Stimulated activated effector memory CD8-positive, alpha-beta T cell treated with anti-CD3 and anti-CD28 coated beads, Interleukin-12 subunit alpha, Interleukin-12 subunit beta, amount 100 ng/mL, for 72 hours (primary cell): Measurements from ENCODE around the gene NBPF3.
"Not testable (repeated sequence)": the region's sequence is repeated elsewhere in the genome, so short reads cannot be mapped to it uniquely, and the experiment has no call there.

Experiments
- ATAC-seq: fragments of 150-1000 bp; cut with Tn5 transposase; 2 replicates; pipeline ENCODE4 v1.10.0; 2021
- DNase-seq, 2 donors: peaks; one replicate each; pipeline ENCODE4 v3.0.0; 2021 to 2022; ENCODE audit warnings: low spot score in 2 of 2
- H3K27ac Mint-ChIP-seq: one replicate; pipeline ENCODE4 v1.8.0; 2022; ENCODE audit warnings: mild to moderate bottlenecking, mixed read lengths
- H3K36me3 Mint-ChIP-seq: one replicate; pipeline ENCODE4 v1.8.0; 2022; ENCODE audit warnings: mild to moderate bottlenecking, mixed read lengths
- H3K4me1 Mint-ChIP-seq: one replicate; pipeline ENCODE4 v1.8.0; 2022; ENCODE audit warnings: mixed read lengths
- H3K4me3 Mint-ChIP-seq: one replicate; pipeline ENCODE4 v1.8.0; 2022; ENCODE audit warnings: mild to moderate bottlenecking, mixed read lengths
- H3K9me3 Mint-ChIP-seq: one replicate; pipeline ENCODE4 v1.8.0; 2022; ENCODE audit warnings: mixed read lengths

The NBPF3 gene

DNA sequence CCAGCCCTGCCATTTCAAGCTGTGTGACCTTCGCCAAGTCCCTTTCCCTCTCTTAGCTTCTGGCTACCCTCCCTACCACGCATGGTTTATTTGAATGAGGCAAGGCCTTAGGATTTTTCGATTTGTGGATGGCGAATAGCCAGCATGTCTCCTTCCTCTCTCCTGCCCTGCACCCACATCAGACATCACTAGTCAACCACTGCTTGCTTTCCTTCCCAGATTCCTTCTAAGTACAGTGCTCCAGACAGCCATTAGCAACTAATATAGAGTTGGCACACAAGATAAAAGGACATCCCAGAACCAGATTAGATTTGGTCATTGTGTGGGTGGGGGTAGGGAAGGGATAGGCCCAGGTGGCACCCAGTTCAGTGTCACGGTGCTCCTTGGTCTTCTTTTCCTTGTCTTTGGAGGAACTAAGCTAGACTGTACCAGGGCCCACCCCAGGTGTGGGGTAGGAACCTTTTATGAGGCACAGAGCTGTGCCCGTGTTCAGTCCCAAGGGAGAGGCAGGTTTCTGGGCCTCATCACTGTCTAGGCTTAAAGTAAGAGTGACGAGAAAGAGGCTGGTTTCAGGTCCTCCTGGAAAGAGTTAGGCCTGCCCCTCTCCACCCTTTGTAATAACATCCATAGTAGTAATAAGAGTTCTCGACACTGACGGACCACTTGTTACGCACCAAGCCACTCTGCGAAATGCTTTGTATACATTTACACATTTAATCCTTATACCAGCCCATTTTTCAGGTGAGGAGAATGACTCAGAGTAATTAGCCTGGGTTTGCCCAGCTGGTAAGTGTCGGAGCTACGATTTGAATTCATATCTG is 77.9 kb downstream of the NBPF3 start:
- DNase-seq (no peak), ATAC-seq (peak; percentile 6)

DNA sequence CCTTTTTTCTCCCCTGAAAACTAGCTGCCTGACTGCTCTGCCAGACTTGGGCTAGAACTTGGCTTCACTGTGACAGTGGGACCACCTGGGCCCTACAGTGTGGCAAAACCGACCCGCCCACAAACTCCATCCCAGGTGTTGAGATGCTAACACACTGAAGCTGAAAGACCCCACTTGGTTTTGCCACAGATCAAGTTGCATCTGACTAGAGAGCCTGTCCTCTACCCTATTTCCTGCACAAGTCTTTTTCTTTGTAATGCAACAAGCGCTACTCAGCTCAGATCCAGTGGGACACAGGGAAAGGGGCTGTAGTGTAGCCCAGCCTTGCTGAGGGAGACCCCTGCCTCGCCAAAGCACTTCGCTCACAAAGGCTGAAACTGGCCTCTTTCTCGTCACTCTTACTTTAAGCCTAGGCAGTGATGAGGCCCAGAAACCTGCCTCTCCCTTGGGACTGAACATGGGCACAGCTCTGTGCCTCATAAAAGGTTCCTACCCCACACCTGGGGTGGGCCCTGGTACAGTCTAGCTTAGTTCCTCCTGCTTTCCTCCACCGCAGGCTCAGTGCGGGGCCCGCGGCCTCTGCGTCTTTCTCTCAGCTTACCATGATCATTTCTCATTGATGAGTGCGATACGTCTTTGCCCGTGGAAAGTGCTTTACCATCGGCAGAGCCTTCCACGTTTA is 79.0 kb downstream of the NBPF3 start:
- Mint-ChIP-seq H3K9me3 (no peaks in the 10 kb centered on the region), H3K27ac (no peak overlapping the region), H3K4me3 (no peak overlapping the region), H3K4me1 (peaks cover 7% of the 10 kb centered on the region), H3K36me3 (no peaks in the 10 kb centered on the region)
- DNase-seq (no peak), ATAC-seq (no peak)

More for the DNA sequence above, 77.9 kb downstream of the NBPF3 start:
- Mint-ChIP-seq H3K4me1 (peaks cover 7% of the 10 kb centered on the region), H3K4me3 (no peak overlapping the region), H3K27ac (no peak overlapping the region), H3K36me3 (no peaks in the 10 kb centered on the region), H3K9me3 (no peaks in the 10 kb centered on the region)

DNA sequence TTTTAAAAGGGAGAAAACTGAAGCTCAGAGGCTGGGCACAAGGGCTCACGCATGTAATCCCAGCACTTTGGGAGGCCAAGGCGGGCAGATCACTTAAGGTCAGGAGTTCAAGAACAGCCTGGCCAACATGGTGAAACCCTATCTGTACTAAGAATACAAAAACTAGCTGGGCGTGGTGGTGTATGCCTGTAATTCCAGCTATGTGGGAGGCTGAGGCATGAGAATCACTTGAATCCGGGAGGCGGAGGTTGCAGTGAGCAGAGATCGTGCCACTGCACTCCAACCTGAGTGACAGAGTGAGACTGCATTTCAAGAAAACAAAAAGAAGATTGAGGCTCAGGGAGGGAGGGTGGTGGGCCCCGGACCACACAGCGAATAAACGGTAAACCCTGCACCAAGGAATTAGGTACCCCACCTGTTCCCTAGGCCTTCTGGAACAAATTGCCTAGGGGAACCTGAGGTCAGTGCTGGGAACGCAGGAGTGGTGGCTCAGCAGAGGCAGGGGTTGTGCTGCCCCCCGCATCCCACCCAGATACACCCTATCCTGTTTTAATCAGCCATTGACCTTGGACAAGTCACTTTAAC is 79.6 kb downstream of the NBPF3 start:
- H3K4me3 Mint-ChIP-seq, H3K9me3 Mint-ChIP-seq, H3K27ac Mint-ChIP-seq, ATAC-seq, DNase-seq, H3K4me1 Mint-ChIP-seq, H3K36me3 Mint-ChIP-seq: not testable (repeated sequence)

DNA sequence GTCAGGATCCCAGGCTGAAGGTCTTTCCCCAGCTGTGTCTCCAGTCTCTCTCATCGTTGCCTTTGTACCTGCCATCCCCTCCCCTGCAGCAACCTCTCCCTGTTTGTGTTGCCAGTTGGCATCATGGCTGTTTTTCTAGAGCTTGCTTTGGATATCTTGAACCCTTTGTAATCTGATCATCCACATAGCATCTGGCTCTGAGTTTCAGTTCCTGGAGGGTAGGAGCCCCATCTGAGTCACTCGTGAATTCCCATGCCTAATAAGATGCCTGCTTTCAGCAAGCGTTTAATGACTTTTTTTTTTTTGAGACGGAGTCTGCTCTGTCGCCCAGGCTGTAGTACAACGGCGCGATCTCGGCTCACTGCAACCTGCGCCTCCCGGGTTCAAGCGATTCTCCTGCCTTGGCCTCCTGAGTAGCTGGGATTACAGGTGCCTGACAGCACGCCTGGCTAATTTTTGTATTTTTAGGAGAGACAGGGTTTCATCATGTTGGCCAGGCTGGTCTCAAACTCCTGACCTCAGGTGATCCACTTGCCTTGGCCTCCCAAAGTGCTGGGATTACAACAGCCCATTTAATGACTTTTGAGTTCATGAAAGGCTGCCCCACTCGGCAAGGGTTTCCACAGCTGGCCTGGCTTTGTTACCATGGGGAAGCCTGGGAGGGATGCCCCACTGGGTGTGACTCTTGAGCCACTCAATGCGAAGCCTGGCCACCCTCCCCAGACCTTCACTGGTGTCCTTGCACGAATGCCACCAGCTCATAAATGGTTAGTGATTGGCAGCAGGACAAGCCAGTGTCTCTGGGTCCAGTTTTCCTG is 81.2 kb downstream of the NBPF3 start:
- Mint-ChIP-seq H3K9me3 (no peaks in the 10 kb centered on the region), H3K27ac (no peak overlapping the region), H3K4me3 (no peak overlapping the region), H3K36me3 (no peaks in the 10 kb centered on the region), H3K4me1 (no peaks in the 10 kb centered on the region)
- DNase-seq (no peak), ATAC-seq (no peak)

DNA sequence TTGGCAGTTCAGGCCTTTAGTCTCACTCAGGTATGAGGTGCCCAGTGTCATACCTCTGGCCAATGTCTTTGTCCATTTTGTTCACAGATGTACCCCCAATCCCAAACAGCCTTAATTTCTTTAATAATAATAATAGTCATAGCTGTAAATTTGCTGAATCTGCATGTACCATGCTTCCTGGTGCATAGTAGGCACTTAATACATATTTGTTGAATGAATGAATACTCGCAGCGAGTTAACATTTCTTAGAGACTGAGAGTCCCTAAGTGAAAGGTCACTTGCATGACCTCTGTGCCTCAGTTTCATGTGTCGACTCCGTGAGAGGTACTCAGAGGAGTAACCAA is 81.8 kb downstream of the NBPF3 start:
- Mint-ChIP-seq H3K27ac (no peak overlapping the region), H3K4me3 (no peak overlapping the region), H3K4me1 (peaks cover 4% of the 10 kb centered on the region), H3K9me3 (no peaks in the 10 kb centered on the region), H3K36me3 (no peaks in the 10 kb centered on the region)
- no peak for ATAC-seq
- no peak for DNase-seq

DNA sequence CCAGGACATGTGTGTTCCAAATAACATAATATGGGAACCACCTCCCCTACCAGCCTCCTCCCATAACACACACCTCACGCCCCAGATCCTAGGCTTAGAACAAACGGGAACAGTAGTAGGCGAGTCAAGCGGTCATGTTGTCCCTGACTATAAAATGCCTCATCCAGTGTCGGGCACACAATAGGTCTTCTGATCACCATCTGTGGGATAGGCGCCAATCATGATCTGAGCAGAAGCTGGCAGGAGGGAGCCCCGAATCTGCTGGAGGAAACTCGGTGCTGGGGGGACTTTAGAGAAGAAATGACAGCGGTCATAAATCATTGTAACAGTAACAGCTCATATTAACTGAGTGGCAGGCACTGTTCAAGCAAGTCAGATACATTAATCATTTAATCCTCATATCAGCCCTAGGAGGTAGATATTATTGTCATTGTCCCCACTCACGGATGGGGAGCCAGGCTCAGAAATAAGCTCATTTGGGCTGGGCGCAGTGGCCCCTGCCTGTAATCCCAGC is 82.6 kb downstream of the NBPF3 start:
- ATAC-seq (no peak), DNase-seq (no peak)
- Mint-ChIP-seq H3K9me3 (no peaks in the 10 kb centered on the region), H3K27ac (no peak overlapping the region), H3K36me3 (no peaks in the 10 kb centered on the region), H3K4me1 (peaks cover 7% of the 10 kb centered on the region), H3K4me3 (no peak overlapping the region)

DNA sequence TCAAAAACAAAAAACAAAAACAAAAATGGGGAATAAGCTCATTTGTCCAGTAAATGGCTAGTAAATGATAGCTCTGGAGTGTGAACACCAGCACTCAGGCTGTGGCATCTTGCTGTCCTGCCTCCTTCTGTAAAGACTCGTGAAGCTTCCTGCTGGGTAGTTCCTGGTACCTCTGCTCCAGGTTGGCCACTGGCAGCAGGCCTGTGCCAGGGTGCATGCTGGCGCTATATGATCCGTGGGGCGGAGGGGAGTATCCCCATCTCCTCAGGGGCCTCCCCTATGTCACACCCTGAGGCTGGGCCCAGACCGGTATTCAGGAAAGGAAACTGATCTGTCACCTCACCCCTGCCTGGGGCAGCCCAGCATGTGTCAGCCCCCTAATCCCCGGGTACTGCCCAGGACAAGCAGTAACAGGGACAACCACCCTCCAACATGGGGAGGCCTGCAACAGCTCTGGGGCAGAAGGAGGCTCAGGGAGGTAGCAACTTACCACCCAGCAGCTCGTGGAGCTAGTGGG is 83.4 kb downstream of the NBPF3 start:
- H3K4me3 Mint-ChIP-seq = no peak overlapping the region
- peak; percentile 46 for ATAC-seq
- H3K4me1 Mint-ChIP-seq = peaks cover 7% of the 10 kb centered on the region
- no peak for DNase-seq
- no peak overlapping the region for H3K27ac Mint-ChIP-seq
- H3K36me3 Mint-ChIP-seq = no peaks in the 10 kb centered on the region
- H3K9me3 Mint-ChIP-seq = no peaks in the 10 kb centered on the region

DNA sequence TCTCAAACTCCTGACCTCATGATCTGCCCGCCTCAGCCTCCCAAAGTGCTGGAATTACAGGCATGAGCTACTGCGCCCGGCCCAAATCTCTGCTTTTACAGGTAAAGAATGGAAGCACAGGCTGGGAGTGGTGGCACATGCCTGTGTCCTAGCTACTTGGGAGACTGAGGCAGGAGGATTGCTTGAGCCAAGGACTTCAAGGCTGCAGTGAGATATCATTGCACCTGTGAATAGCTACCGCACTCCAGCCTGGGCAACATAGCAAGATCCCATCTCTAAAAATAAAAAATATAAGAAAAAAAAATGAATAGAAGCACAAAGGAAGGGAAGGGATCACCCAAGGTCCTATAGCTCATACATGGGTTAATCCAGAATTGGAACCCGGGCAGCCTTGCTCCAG is 84.3 kb downstream of the NBPF3 start:
- no peaks in the 10 kb centered on the region for H3K9me3 Mint-ChIP-seq
- H3K36me3 Mint-ChIP-seq = no peaks in the 10 kb centered on the region
- H3K4me1 Mint-ChIP-seq = peaks cover 7% of the 10 kb centered on the region
- no peak for DNase-seq
- ATAC-seq = no peak
- no peak overlapping the region for H3K4me3 Mint-ChIP-seq
- H3K27ac Mint-ChIP-seq = no peak overlapping the region

DNA sequence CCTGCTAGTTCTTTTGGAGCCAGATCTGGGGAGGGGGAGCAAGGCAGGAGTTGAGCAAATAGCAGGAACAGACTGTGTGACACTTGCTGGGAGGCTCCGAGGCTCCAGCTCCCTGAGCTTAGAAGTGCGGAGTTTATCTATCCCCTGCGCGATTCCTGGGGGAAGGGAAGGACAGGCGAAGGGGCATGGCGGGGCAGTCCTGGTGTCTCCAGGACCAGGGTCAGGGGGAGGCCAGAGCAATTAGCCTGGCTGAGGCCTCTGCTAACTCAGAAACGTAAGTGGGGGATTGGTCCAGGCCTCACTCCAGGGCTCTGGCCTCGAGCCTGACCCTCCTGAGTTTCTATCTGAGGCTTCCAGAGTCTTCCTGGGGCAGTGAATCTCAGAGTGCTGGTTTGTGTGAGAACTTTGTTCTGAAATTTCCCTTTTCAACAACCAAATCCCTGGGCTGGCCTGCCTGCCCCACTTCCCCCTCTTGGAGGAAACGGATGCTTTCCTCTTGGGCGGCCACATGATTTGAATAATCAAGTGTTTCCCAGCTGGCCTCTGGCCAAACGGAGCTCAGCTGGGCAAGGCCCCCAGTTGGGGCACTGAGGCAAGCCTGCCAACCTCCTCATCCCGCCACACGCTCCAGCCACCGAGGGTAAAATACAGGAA is 84.9 kb downstream of the NBPF3 start:
- Mint-ChIP-seq H3K4me1 (peaks cover 7% of the 10 kb centered on the region), H3K36me3 (peaks cover 5% of the 10 kb centered on the region), H3K27ac (no peak overlapping the region), H3K4me3 (no peak overlapping the region), H3K9me3 (no peaks in the 10 kb centered on the region)
- no peak for DNase-seq
- ATAC-seq = peak; percentile 19

DNA sequence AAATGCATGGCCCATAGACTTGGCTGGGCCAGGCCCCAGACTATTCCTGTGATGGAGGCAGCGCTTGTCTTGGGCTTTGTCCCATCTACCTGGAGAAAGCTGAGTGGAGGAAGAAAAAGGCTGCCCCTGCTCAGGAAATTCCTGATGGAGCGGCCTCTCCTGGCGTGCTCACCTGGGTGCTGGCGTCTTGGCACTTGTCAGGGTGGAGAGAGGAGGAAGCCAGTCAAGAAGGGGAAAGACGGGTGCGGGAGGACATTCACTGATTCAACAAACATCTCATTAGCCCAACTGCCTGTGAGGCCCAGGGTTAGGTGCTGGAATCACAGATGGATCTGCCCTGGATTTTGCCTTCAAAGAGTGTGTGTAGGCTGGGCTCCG is 85.4 kb downstream of the NBPF3 start:
- ATAC-seq (no peak), DNase-seq (no peak)
- Mint-ChIP-seq H3K4me1 (peaks cover 7% of the 10 kb centered on the region), H3K9me3 (no peaks in the 10 kb centered on the region), H3K4me3 (no peak overlapping the region), H3K36me3 (peaks cover 5% of the 10 kb centered on the region), H3K27ac (no peak overlapping the region)

DNA sequence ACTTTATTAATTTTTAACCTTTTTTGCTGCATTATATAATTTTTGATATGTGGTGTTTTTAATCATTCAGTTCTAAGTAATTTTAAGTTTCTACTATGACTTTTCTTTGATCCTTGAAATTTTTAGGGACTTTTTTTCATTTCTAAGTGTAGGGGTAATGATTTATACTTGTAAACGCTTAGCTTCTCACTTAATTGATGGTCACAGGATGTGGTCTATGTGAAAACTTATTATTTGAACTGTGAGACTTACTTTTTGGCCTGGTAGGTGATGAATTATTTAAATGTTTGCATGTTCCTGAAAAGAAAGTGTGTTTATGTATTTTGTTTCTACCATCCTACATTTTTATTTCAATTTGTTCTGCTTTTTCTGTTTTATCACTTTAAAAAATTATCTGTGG is 86.5 kb downstream of the NBPF3 start:
- Mint-ChIP-seq H3K9me3 (no peaks in the 10 kb centered on the region), H3K4me3 (no peak overlapping the region), H3K27ac (no peak overlapping the region), H3K4me1 (peaks cover 7% of the 10 kb centered on the region), H3K36me3 (peaks cover 5% of the 10 kb centered on the region)
- no peak for ATAC-seq
- no peak for DNase-seq

DNA sequence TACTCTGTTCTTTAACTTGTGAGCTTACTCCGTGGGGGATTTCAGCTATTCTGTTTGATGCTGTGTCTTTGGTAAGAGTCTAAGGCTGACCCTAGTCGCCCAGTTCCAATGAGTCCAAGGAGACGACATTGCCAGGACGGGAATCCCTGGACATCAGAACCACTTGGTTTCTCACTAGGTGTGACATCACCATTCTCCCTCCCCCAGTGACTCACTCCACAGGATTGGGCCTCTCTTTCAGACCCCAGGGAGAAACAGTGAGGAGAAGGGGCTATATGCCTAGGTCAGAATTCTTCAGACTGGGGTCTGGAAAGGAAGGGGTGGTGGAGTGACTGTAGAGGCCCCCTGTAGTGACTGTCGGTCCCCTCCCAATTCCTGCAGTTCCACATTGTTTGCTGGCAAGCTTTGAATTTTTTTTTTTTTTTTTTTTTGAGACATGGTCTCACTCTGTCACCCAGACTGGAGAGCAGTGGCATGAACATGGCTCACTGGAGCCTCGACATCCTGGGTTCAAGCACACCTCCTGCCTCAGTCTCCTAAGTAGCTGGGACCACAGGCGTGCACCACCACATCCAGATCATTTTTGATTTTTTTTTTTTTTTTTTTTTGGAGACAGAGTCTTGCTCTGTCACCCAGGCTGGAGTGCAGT is 90.6 kb downstream of the NBPF3 start:
- Mint-ChIP-seq H3K4me3 (no peak overlapping the region), H3K9me3 (no peaks in the 10 kb centered on the region), H3K36me3 (peaks cover 5% of the 10 kb centered on the region), H3K27ac (no peak overlapping the region), H3K4me1 (peaks cover 7% of the 10 kb centered on the region)
- ATAC-seq (no peak), DNase-seq (no peak)

DNA sequence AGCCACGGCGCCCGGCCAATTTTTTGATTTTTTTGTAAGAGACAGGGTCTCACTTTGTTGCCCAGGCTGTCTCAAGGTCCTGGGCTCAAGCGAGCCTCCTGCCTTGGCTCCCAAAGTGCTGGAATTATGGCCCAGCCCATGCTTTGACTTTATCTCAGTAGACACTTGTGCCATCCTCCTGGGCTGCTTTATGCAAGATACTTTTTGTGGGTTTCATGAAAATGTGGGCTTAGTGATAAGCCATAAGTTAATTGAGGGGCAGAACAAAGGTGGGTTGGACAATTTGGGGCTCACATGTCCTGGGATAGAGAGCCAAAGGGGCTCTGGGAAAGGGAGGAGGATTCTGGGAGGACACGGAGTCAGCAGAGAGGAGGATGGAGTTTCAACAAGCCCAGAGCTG is 91.3 kb downstream of the NBPF3 start:
- DNase-seq = no peak
- ATAC-seq = no peak
- peaks cover 5% of the 10 kb centered on the region for H3K36me3 Mint-ChIP-seq
- no peaks in the 10 kb centered on the region for H3K9me3 Mint-ChIP-seq
- H3K4me1 Mint-ChIP-seq = peaks cover 7% of the 10 kb centered on the region
- no peak overlapping the region for H3K4me3 Mint-ChIP-seq
- no peak overlapping the region for H3K27ac Mint-ChIP-seq

DNA sequence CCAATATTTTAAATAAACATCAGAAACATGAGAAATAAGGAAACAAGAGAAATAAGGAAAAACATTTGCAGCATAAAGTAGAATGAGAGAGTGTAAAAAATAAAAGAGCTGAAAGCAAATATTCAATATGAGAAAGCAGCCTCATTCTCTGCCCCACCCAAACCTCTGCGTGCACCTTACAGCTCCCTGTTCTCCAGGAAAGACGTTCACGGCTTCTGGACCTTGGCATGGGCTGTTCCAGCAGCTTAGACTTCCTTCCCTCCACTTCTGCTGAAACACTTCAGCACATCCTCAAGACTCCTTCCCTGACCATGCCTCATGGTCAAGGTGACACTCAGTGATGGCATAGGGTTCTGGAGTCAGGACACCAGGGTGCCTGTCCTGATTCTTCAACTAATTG is 92.6 kb downstream of the NBPF3 start:
- H3K36me3 Mint-ChIP-seq = peaks cover 5% of the 10 kb centered on the region
- ATAC-seq = peak; percentile 19

More for the DNA sequence above, 92.6 kb downstream of the NBPF3 start:
- no peaks in the 10 kb centered on the region for H3K9me3 Mint-ChIP-seq
- no peaks in the 10 kb centered on the region for H3K4me1 Mint-ChIP-seq
- no peak overlapping the region for H3K27ac Mint-ChIP-seq
- H3K4me3 Mint-ChIP-seq = no peak overlapping the region
- DNase-seq = no peak
